ENCODE measurements around the gene PAXX. TPM values are rescaled to one million over a fixed set of nuclear protein-coding genes. Genes with fewer than 3 reads are reported as not detected.

Gene PAXX
- total and polyA plus RNA-seq, 9 of the 15 experiments (the other 6 are each of a cell fraction or from before 2014, with no cell fraction given): 1.2 to 175 (median 38.5) TPM

GRCh38 chr9:136975644-136976043 lies 16.6 kb upstream of the PAXX start (continued):
- TF ChIP-seq ESRRA (IDR thresholded peaks at IDR 0.05; ENCODE audit: borderline replicate concordance, low read depth) (no peak), ILF3 (IDR thresholded peaks at IDR 0.05; ENCODE audit: borderline replicate concordance) (no peak), TAL1 (IDR thresholded peaks at IDR 0.05) (no peak), EZH2 (IDR thresholded peaks at IDR 0.05; ENCODE audit: borderline replicate concordance, low read depth, low read length) (no peak), KDM5B (IDR thresholded peaks at IDR 0.05; ENCODE audit: insufficient replicate concordance, low read depth, low read length) (no peak), BRF1 (IDR thresholded peaks at IDR 0.05; ENCODE audit: borderline replicate concordance, extremely low read depth, insufficient read length) (no peak), TSC22D4 (tag; IDR thresholded peaks at IDR 0.05) (no peak), CTCF (IDR thresholded peaks at IDR 0.05 in 2 of 3, conservative IDR thresholded peaks at IDR 0.05 in 1 of 3; ENCODE audit: insufficient read depth in 2 of 3, low read depth in 1 of 3, low read length in 3 of 3) (peak; percentile 61 to 77 (median 66)), ZFX (CRISPR knock-in tag; IDR thresholded peaks at IDR 0.05) (no peak), SMARCC2 (IDR thresholded peaks at IDR 0.05; ENCODE audit: low read depth) (no peak), NEUROD1 (IDR thresholded peaks at IDR 0.05; ENCODE audit: borderline replicate concordance, low read depth, low read length, partially characterized antibody) (no peak), GABPB2 (CRISPR knock-in tag; conservative IDR thresholded peaks at IDR 0.05) (no peak), FOXP1 (CRISPR knock-in tag; IDR thresholded peaks at IDR 0.05) (no peak)
- TF ChIP-seq, protein P1, sequence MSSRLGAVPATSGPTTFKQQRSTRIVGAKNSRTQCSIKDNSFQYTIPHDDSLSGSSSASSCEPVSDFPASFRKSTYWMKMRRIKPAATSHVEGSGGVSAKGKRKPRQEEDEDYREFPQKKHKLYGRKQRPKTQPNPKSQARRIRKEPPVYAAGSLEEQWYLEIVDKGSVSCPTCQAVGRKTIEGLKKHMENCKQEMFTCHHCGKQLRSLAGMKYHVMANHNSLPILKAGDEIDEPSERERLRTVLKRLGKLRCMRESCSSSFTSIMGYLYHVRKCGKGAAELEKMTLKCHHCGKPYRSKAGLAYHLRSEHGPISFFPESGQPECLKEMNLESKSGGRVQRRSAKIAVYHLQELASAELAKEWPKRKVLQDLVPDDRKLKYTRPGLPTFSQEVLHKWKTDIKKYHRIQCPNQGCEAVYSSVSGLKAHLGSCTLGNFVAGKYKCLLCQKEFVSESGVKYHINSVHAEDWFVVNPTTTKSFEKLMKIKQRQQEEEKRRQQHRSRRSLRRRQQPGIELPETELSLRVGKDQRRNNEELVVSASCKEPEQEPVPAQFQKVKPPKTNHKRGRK (tag; IDR thresholded peaks at IDR 0.05): no peak
- TF ChIP-seq, protein P2, sequence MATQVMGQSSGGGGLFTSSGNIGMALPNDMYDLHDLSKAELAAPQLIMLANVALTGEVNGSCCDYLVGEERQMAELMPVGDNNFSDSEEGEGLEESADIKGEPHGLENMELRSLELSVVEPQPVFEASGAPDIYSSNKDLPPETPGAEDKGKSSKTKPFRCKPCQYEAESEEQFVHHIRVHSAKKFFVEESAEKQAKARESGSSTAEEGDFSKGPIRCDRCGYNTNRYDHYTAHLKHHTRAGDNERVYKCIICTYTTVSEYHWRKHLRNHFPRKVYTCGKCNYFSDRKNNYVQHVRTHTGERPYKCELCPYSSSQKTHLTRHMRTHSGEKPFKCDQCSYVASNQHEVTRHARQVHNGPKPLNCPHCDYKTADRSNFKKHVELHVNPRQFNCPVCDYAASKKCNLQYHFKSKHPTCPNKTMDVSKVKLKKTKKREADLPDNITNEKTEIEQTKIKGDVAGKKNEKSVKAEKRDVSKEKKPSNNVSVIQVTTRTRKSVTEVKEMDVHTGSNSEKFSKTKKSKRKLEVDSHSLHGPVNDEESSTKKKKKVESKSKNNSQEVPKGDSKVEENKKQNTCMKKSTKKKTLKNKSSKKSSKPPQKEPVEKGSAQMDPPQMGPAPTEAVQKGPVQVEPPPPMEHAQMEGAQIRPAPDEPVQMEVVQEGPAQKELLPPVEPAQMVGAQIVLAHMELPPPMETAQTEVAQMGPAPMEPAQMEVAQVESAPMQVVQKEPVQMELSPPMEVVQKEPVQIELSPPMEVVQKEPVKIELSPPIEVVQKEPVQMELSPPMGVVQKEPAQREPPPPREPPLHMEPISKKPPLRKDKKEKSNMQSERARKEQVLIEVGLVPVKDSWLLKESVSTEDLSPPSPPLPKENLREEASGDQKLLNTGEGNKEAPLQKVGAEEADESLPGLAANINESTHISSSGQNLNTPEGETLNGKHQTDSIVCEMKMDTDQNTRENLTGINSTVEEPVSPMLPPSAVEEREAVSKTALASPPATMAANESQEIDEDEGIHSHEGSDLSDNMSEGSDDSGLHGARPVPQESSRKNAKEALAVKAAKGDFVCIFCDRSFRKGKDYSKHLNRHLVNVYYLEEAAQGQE (IDR thresholded peaks at IDR 0.05; ENCODE audit: borderline replicate concordance): peak; percentile 54; the same call in 1 of the 2 replicates
- TF ChIP-seq, protein P2 (CRISPR knock-in tag; IDR thresholded peaks at IDR 0.05; ENCODE audit: low read depth): no peak

All from K562 (cell line).